Retinal pigment epithelial cell (primary cell): ENCODE data around the gene NLGN3.
"Not testable (repeated sequence)": the region's sequence is repeated elsewhere in the genome, so short reads cannot be mapped to it uniquely, and the experiment has no call there.

Source experiments
- DNase-seq: peaks from one replicate; pipeline ENCODE4 v3.0.0-alpha.2; 2010; ENCODE audit warnings: low read depth
- H3K4me3 ChIP-seq: 2 replicates; pipeline ENCODE4 v1.5.1; 2011; ENCODE audit warnings: mild to moderate bottlenecking, low read length, control low read depth, moderate library complexity
- CTCF ChIP-seq: conservative IDR thresholded peaks from 2 replicates; pipeline ENCODE4 v1.5.1; 2011; ENCODE audit warnings: low read depth, low read length, control low read depth, inconsistent platforms

The NLGN3 gene

DNA sequence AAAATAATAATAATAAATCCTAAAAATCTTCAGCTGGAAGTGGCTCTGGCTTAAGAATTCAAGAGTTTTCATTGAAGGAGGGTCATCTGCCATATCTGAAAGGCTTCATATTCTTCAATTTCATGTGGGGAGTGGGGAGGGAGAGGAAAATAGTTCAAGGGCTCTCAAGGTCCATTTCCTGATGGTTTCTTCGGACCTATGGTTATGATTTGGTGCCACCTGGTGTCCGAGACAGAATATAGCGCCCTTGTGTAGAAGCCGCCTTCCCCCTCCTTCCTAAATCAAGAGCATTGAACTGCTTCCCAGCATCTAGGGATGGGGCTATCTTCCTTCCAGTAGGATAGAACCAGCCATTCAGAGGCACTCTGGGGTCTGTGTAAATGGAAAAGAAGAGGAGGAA, 34.3 kb downstream of the NLGN3 start:
- peak; percentile 76 for TF ChIP-seq CTCF
- H3K4me3 ChIP-seq: no peak overlapping the region
- no peak for DNase-seq

GRCh38 chrX:71180579-71181265, 36.1 kb downstream of the NLGN3 start:
- not testable (repeated sequence) for H3K4me3 ChIP-seq, DNase-seq

GRCh38 chrX:71181558-71181909, 36.9 kb downstream of the NLGN3 start:
- DNase-seq: no peak
- TF ChIP-seq CTCF: no peak

GRCh38 chrX:71181910-71182799, 37.5 kb downstream of the NLGN3 start:
- peak; percentile 91 for DNase-seq
- H3K4me3 ChIP-seq: peak overlapping the region; percentile 54
- TF ChIP-seq CTCF: no peak

More at GRCh38 chrX:71181558-71181909, 36.9 kb downstream of the NLGN3 start:
- H3K4me3 ChIP-seq: peak overlapping the region; percentile 54

- TF ChIP-seq CTCF: no peak
- H3K4me3 ChIP-seq: no peak overlapping the region
- no peak for DNase-seq
Observed at GRCh38 chrX:71182871-71183270, 38.2 kb downstream of the NLGN3 start.

DNA sequence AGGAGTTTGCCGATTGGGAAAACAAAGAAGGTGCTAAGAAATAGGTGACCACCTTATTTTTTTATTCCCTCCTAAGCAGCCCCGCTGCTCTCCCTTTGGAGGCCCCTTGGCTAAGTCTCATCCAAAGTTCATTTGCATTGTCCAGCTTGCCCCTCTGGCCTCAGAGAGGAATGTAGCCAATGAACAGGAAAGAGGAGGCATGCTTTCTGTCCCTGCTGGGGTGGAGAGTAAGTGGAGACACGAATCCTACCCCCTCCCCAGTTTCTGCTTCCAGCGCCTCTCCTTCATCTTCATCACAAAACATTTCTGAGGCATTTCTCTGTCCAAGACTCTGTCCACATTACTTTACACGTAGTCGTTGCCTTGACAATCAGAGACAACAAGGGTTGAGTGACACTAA, 38.7 kb downstream of the NLGN3 start:
- no peak overlapping the region for H3K4me3 ChIP-seq
- no peak for DNase-seq
- no peak for TF ChIP-seq CTCF

DNA sequence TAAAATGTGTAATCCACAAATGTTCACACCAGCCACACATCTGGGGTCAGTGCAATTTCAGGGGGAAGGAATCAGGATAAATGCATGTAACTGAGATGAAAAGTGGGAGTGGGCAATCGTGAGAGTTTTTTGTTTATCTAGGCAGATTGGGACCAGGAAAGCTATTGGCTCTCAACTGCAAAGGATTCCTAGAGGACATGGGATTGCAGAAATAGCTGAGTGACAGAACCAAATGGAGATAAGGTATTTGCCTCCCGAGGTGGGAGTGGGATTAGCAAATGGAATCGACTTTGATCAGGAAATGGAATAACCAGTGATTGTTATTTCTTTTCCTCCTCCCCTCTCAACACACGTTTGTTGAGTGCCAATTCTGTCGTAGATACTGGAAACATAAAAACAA, 39.5 kb downstream of the NLGN3 start:
- H3K4me3 ChIP-seq: no peak overlapping the region
- TF ChIP-seq CTCF: no peak

More for the DNA sequence above, 39.5 kb downstream of the NLGN3 start:
- no peak for DNase-seq
